CD4-positive, alpha-beta T cell (primary cell): ENCODE measurements around the gene EMSY. TPM values are rescaled to one million over a fixed set of nuclear protein-coding genes. Genes with fewer than 3 reads are reported as not detected.

Source experiments
- ATAC-seq: fragments of 200-7000 bp; cut with Tn5 transposase; one replicate; pipeline ENCODE4 v1.10.0; 2022; ENCODE audit warnings: mild to moderate bottlenecking; ENCODE audit not compliant: poor library complexity
- CTCF ChIA-PET: fragments of 350-600 bp; sonication (Branson Sonifier 250); formaldehyde crosslinking; loops from one replicate; lab custom pipeline; 2021; ENCODE audit warnings: antibody characterized with exemption, inconsistent platforms; lab: Charles Lee
- POLR2A ChIA-PET: fragments of 350-600 bp; sonication (Branson Sonifier 250); formaldehyde crosslinking; loops from one replicate; lab custom pipeline; 2021; ENCODE audit warnings: antibody characterized with exemption, inconsistent platforms; lab: Charles Lee
- DNase-seq, 14 experiments: peaks; one replicate each; pipeline ENCODE4 v3.0.0-alpha.2; 2013 to 2020; ENCODE audit warnings: mixed read lengths in 2 of 14
- H3K27ac ChIP-seq, 2 donors: one replicate each; pipeline versions ENCODE4 v1.5.1 to v1.7.0; 2013; ENCODE audit warnings: low read length in 2 of 2, low read depth in 1 of 2, mild to moderate bottlenecking in 1 of 2
- H3K27me3 ChIP-seq, 2 experiments: 1 replicate in 1 of 2; 2 replicates in 1 of 2; pipeline versions ENCODE4 v1.6.1 to v1.7.0; 2013; ENCODE audit warnings: low read length in 2 of 2, control low read depth in 1 of 2, mild to moderate bottlenecking in 1 of 2, moderate library complexity in 1 of 2; ENCODE audit not compliant: insufficient read depth in 2 of 2, control insufficient read depth in 1 of 2
- H3K36me3 ChIP-seq: one replicate; pipeline ENCODE4 v1.6.1; 2013; ENCODE audit warnings: low read length, control low read depth; ENCODE audit not compliant: insufficient read depth
- H3K4me1 ChIP-seq: one replicate; pipeline ENCODE4 v1.6.1; 2013; ENCODE audit warnings: low read length, control low read depth; ENCODE audit not compliant: insufficient read depth
- H3K4me3 ChIP-seq: one replicate; pipeline ENCODE4 v1.5.1; 2013; ENCODE audit warnings: mild to moderate bottlenecking, low read length, moderate library complexity
- H3K9me3 ChIP-seq, 2 experiments: 1 replicate in 1 of 2; 2 replicates in 1 of 2; pipeline versions ENCODE4 v1.6.1 to v1.7.0; 2013; ENCODE audit warnings: low read length in 2 of 2, mild to moderate bottlenecking in 2 of 2, control low read depth in 1 of 2, moderate library complexity in 1 of 2; ENCODE audit not compliant: control insufficient read depth in 1 of 2, insufficient read depth in 1 of 2
- H3K27ac Mint-ChIP-seq: one replicate; pipeline ENCODE4 v1.8.0; 2020; ENCODE audit warnings: mixed read lengths
- H3K27me3 Mint-ChIP-seq: one replicate; pipeline ENCODE4 v1.8.0; 2021; ENCODE audit warnings: mixed read lengths
- H3K36me3 Mint-ChIP-seq: one replicate; pipeline ENCODE4 v1.8.0; 2021; ENCODE audit warnings: low read depth, mixed read lengths
- H3K4me1 Mint-ChIP-seq: one replicate; pipeline ENCODE4 v1.8.0; 2021; ENCODE audit warnings: low read depth, mixed read lengths
- H3K4me3 Mint-ChIP-seq: one replicate; pipeline ENCODE4 v1.8.0; 2020; ENCODE audit warnings: mild to moderate bottlenecking, mixed read lengths
- H3K9me3 Mint-ChIP-seq: one replicate; pipeline ENCODE4 v1.8.0; 2020; ENCODE audit warnings: mixed read lengths
- intact Hi-C, 2 experiments: fragments of 100-400 bp; cut with DNase I in 1 of 2; cut with micrococcal nuclease in 1 of 2; formaldehyde crosslinking; loops; one replicate each; pipeline versions ENCODE4 v1.15.1 to v1.9.0; 2023 to 2025; cut with DNase I, micrococcal nuclease
- total RNA-seq, 174 experiments: library from RNA in 2 of 174; stranded (reverse) in 2 of 174; gene quantifications; one replicate each; pipeline ENCODE4 v1.2.3 and lab custom pipeline; 2021 to 2026
- TF ChIP-seq, protein P1 (sequence below): fragments of 200-600 bp; IDR thresholded peaks from one replicate; pipeline ENCODE4 v1.8.0; 2022; ENCODE audit warnings: antibody characterized with exemption, mild to moderate bottlenecking

EMSY gene
- total RNA-seq, 2 experiments from 2014 or later, result 20.9 to 21.8 TPM

DNA sequence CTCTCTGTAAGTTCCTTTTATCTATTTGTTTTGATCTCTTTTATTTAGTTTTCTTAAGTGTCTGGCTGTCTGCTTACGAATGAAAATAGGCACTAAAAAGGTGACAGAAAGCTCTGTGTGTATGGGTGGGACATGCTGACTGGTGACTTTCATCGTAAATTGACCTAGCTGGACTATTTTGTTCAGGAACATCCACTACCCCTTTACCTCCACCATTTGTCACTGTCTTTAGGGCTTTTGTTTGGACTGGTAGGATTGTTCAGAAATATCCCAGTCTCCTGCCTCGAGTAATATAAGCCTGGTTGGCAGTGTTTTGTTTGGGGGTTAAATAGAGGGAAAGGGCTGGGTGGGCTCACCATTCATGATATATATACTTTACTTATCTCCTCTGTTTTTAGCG is 20.9 kb downstream of the EMSY start:
- intact Hi-C loops, result no loop called here
- Mint-ChIP-seq H3K4me1 (peaks cover 16% of the 10 kb centered on the region), H3K27me3 (no peaks in the 10 kb centered on the region), H3K36me3 (peaks cover 70% of the 10 kb centered on the region), H3K27ac (no peak overlapping the region), H3K4me3 (no peak overlapping the region), H3K9me3 (no peaks in the 10 kb centered on the region)
- Histone ChIP-seq H3K9me3 (no peaks in the 10 kb centered on the region), H3K27me3 (no peaks in the 10 kb centered on the region), H3K36me3 (peaks cover 48% of the 10 kb centered on the region), H3K4me3 (no peak overlapping the region), H3K27ac (no peak overlapping the region), H3K4me1 (no peaks in the 10 kb centered on the region)
- ATAC-seq, result no peak
- TF ChIP-seq, protein P1, sequence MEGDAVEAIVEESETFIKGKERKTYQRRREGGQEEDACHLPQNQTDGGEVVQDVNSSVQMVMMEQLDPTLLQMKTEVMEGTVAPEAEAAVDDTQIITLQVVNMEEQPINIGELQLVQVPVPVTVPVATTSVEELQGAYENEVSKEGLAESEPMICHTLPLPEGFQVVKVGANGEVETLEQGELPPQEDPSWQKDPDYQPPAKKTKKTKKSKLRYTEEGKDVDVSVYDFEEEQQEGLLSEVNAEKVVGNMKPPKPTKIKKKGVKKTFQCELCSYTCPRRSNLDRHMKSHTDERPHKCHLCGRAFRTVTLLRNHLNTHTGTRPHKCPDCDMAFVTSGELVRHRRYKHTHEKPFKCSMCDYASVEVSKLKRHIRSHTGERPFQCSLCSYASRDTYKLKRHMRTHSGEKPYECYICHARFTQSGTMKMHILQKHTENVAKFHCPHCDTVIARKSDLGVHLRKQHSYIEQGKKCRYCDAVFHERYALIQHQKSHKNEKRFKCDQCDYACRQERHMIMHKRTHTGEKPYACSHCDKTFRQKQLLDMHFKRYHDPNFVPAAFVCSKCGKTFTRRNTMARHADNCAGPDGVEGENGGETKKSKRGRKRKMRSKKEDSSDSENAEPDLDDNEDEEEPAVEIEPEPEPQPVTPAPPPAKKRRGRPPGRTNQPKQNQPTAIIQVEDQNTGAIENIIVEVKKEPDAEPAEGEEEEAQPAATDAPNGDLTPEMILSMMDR, result no peak
- DNase-seq, result no peak
- POLR2A ChIA-PET, result no interaction called here
- CTCF ChIA-PET, result no interaction called here

DNA sequence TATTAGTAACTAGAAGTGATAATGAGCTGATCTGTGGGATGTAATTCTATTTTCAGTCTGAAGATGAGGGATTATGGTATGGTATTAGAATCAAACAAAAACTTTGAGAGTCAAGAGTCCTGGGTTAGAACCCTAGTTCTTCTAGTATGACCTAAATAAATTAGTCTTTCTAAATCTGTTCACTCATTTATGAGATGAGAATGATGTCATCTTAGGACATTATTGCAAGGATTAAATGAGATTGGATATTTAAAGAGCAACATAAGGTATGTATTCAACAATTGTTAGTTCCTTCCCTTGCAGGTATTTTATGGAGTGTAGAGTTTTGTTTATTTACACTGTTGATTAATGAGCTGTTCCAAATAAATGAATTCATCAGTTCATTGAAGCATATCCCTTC is 21.8 kb downstream of the EMSY start:
- H3K36me3 Mint-ChIP-seq, result peaks cover 80% of the 10 kb centered on the region

DNA sequence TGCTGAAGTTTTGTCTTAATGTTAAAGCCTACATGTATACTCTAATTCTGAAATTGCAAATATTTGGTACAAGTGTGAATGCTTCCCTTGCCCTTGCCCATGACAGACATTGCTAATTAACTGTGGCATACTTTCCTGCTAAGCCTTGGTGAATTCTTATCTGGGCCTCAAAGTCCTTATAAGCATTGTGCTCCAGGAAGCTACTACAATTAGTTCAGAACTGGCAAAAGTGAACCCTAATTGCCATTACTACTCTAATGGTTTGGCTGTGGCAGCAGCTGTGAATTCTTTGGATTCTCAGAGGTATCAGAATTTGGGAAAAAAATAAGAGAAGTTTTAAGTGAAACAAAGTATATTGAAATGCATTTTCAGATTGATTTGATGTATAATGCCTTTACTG is 24.3 kb downstream of the EMSY start:
- intact Hi-C loops, result no loop called here
- DNase-seq (no peak), ATAC-seq (no peak)
- no peaks in the 10 kb centered on the region for H3K27me3 Mint-ChIP-seq
- H3K27me3 ChIP-seq, result no peaks in the 10 kb centered on the region
- H3K9me3 ChIP-seq, result no peaks in the 10 kb centered on the region
- no peaks in the 10 kb centered on the region for H3K9me3 Mint-ChIP-seq
- H3K4me3 ChIP-seq, result no peak overlapping the region
- H3K27ac ChIP-seq, result no peak overlapping the region
- POLR2A ChIA-PET, result interaction anchor here (1.0 kb wide), 1 partner anchor 31 kb away, joined by 3 read pairs; no protein-coding TSS in a partner anchor
- peaks cover 89% of the 10 kb centered on the region for H3K36me3 Mint-ChIP-seq
- H3K4me3 Mint-ChIP-seq, result no peak overlapping the region
- CTCF ChIA-PET, result no interaction called here
- TF ChIP-seq, protein P1, result no peak
- H3K4me1 Mint-ChIP-seq, result peaks cover 11% of the 10 kb centered on the region
- no peaks in the 10 kb centered on the region for H3K4me1 ChIP-seq
- no peak overlapping the region for H3K27ac Mint-ChIP-seq
- H3K36me3 ChIP-seq, result peaks cover 70% of the 10 kb centered on the region

More for the DNA sequence above, 21.8 kb downstream of the EMSY start:
- no peak overlapping the region for H3K4me3 ChIP-seq
- CTCF ChIA-PET, result no interaction called here
- H3K27ac ChIP-seq, result no peak overlapping the region
- H3K4me3 Mint-ChIP-seq, result no peak overlapping the region
- H3K27me3 ChIP-seq, result no peaks in the 10 kb centered on the region
- H3K36me3 ChIP-seq, result peaks cover 54% of the 10 kb centered on the region
- no peak overlapping the region for H3K27ac Mint-ChIP-seq
- TF ChIP-seq, protein P1, result no peak
- DNase-seq (no peak), ATAC-seq (no peak)
- H3K4me1 Mint-ChIP-seq, result peaks cover 16% of the 10 kb centered on the region
- no peaks in the 10 kb centered on the region for H3K9me3 ChIP-seq
- H3K9me3 Mint-ChIP-seq, result no peaks in the 10 kb centered on the region
- H3K4me1 ChIP-seq, result no peaks in the 10 kb centered on the region
- no peaks in the 10 kb centered on the region for H3K27me3 Mint-ChIP-seq
- intact Hi-C loops, result no loop called here
- POLR2A ChIA-PET, result no interaction called here
